IMR-90 (cell line): ENCODE results near the gene PRR12. TPM values are rescaled to one million over a fixed set of nuclear protein-coding genes. Genes with fewer than 3 reads are reported as not detected.

ENCODE experiments used
- ATAC-seq: fragments of 200-7000 bp; cut with Tn5 transposase; 2 replicates; pipeline ENCODE4 v1.9.1; 2020; ENCODE audit warnings: low read depth, mild to moderate bottlenecking, moderate library complexity
- BruUV-seq: library from RNA; stranded (reverse); fragments of 400-500 nt; replicated peaks from 2 replicates; lab custom pipeline; 2021; lab: Mats Ljungman, UMichigan
- CTCF ChIA-PET: fragments of 300-600 bp; formaldehyde crosslinking; extraction: SDS; loops from one replicate; lab custom pipeline; 2021; ENCODE audit warnings: antibody characterized with exemption; lab: Yijun Ruan, JAX
- POLR2A ChIA-PET: fragments of 300-600 bp; sonication (Branson Sonifier 250); formaldehyde crosslinking; loops from one replicate; lab custom pipeline; 2022; ENCODE audit warnings: antibody characterized with exemption; ENCODE audit not compliant: unreplicated experiment; lab: Charles Lee
- DNase-seq: peaks from one replicate; pipeline ENCODE4 v3.0.0; 2013
- H2AFZ ChIP-seq: replicated peaks from 2 replicates; pipeline ENCODE3; 2013; ENCODE audit warnings: low read length, mild to moderate bottlenecking; ENCODE audit not compliant: poor library complexity
- H2AK5ac ChIP-seq: 2 replicates; pipeline ENCODE4 v1.6.1; 2013; ENCODE audit warnings: low read depth, low read length, inconsistent platforms
- H2AK9ac ChIP-seq: replicated peaks from 2 replicates; pipeline ENCODE3; 2013; ENCODE audit warnings: mild to moderate bottlenecking, low read depth, low read length, moderate library complexity; ENCODE audit not compliant: poor library complexity
- H2BK120ac ChIP-seq: 2 replicates; pipeline ENCODE4 v1.6.1; 2013; ENCODE audit warnings: low read depth, low read length, inconsistent platforms
- H2BK15ac ChIP-seq: 3 replicates; pipeline ENCODE4 v1.6.1; 2013; ENCODE audit warnings: low read depth, low read length, inconsistent platforms
- H2BK20ac ChIP-seq: 2 replicates; pipeline ENCODE4 v1.6.1; 2013; ENCODE audit warnings: low read depth, mild to moderate bottlenecking, inconsistent platforms, low read length, moderate library complexity
- H2BK5ac ChIP-seq: 2 replicates; pipeline ENCODE4 v1.6.1; 2013; ENCODE audit warnings: mild to moderate bottlenecking, low read depth, low read length, inconsistent platforms; ENCODE audit not compliant: poor library complexity, severe bottlenecking
- H3K14ac ChIP-seq: replicated peaks from 2 replicates; pipeline ENCODE4 v1.6.1; 2013; ENCODE audit warnings: low read depth, low read length, inconsistent platforms
- H3K18ac ChIP-seq: 2 replicates; pipeline ENCODE4 v1.6.1; 2013; ENCODE audit warnings: low read depth, low read length, control low read depth
- H3K23ac ChIP-seq: 2 replicates; pipeline ENCODE4 v1.6.1; 2013; ENCODE audit warnings: low read depth, low read length, inconsistent platforms
- H3K27ac ChIP-seq: 2 replicates; pipeline ENCODE4 v1.5.1; 2013; ENCODE audit warnings: mild to moderate bottlenecking, control low read depth, low read length; ENCODE audit not compliant: insufficient read depth
- H3K27me3 ChIP-seq: 2 replicates; pipeline ENCODE4 v1.6.1; 2013; ENCODE audit warnings: low read length; ENCODE audit not compliant: control insufficient read depth, insufficient read depth
- H3K36me3 ChIP-seq: 2 replicates; pipeline ENCODE4 v1.6.1; 2013; ENCODE audit warnings: low read length, mixed read lengths; ENCODE audit not compliant: control insufficient read depth, insufficient read depth
- H3K4ac ChIP-seq: 2 replicates; pipeline ENCODE4 v1.6.1; 2013; ENCODE audit warnings: low read depth, low read length, inconsistent platforms
- H3K4me1 ChIP-seq: 2 replicates; pipeline ENCODE4 v1.6.1; 2013; ENCODE audit warnings: low read length, mixed read lengths; ENCODE audit not compliant: control insufficient read depth, insufficient read depth
- H3K4me2 ChIP-seq: 2 replicates; pipeline ENCODE4 v1.6.1; 2013; ENCODE audit warnings: low read depth, mild to moderate bottlenecking, control low read depth, low read length, moderate library complexity
- H3K4me3 ChIP-seq: 2 replicates; pipeline ENCODE4 v1.5.1; 2013; ENCODE audit warnings: low read depth, mild to moderate bottlenecking, control low read depth, low read length, moderate library complexity; ENCODE audit not compliant: insufficient read depth
- H3K56ac ChIP-seq: 2 replicates; pipeline ENCODE4 v1.6.1; 2013; ENCODE audit warnings: low read length, inconsistent platforms; ENCODE audit not compliant: insufficient read depth; ENCODE audit errors: extremely low read depth
- H3K79me1 ChIP-seq, 2 experiments: 2 replicates each; pipeline ENCODE4 v1.6.1; 2013; ENCODE audit warnings: low read length in 2 of 2, inconsistent platforms in 1 of 2, low read depth in 1 of 2
- H3K9ac ChIP-seq: 2 replicates; pipeline ENCODE4 v1.6.1; 2013; ENCODE audit warnings: low read depth, low read length, control low read depth
- H3K9me1 ChIP-seq: 2 replicates; pipeline ENCODE4 v1.6.1; 2013; ENCODE audit warnings: low read length, inconsistent platforms; ENCODE audit not compliant: insufficient read depth
- H3K9me3 ChIP-seq: 2 replicates; pipeline ENCODE4 v1.6.1; 2013; ENCODE audit warnings: low read length; ENCODE audit not compliant: control insufficient read depth, insufficient read depth
- H4K20me1 ChIP-seq: 2 replicates; pipeline ENCODE4 v1.6.1; 2013; ENCODE audit warnings: low read length, inconsistent platforms; ENCODE audit not compliant: insufficient read depth
- H4K5ac ChIP-seq: 2 replicates; pipeline ENCODE4 v1.6.1; 2013; ENCODE audit warnings: mild to moderate bottlenecking, low read depth, low read length, control low read depth
- H4K8ac ChIP-seq, 2 experiments: 2 replicates each; pipeline ENCODE4 v1.6.1; 2013; ENCODE audit warnings: low read depth in 2 of 2, low read length in 2 of 2, control low read depth in 1 of 2, inconsistent platforms in 1 of 2
- H4K91ac ChIP-seq: 2 replicates; pipeline ENCODE4 v1.6.1; 2013; ENCODE audit warnings: low read depth, low read length, inconsistent platforms; ENCODE audit not compliant: insufficient read depth
- BHLHE40 ChIP-seq: fragments of 150-350 bp; IDR thresholded peaks from 2 replicates; pipeline ENCODE4 v1.6.1; 2016; ENCODE audit warnings: mild to moderate bottlenecking, low read depth, low read length
- CEBPB ChIP-seq: IDR thresholded peaks from 2 replicates; pipeline ENCODE4 v1.6.1; 2012; ENCODE audit warnings: low read depth, low read length, improper control_type of control experiment
- CHD1 ChIP-seq: IDR thresholded peaks from 2 replicates; pipeline ENCODE4 v1.6.1; 2012; ENCODE audit warnings: low read depth, low read length, improper control_type of control experiment
- MAFK ChIP-seq: IDR thresholded peaks from 2 replicates; pipeline ENCODE4 v1.6.1; 2012; ENCODE audit warnings: low read depth, low read length, improper control_type of control experiment
- MXI1 ChIP-seq: IDR thresholded peaks from 2 replicates; pipeline ENCODE4 v1.6.1; 2012; ENCODE audit warnings: low read depth, mild to moderate bottlenecking, low read length, moderate library complexity, borderline replicate concordance
- NFE2L2 ChIP-seq: fragments of 150-350 bp; IDR thresholded peaks from 2 replicates; pipeline ENCODE4 v1.6.1; 2016; ENCODE audit warnings: low read depth, mild to moderate bottlenecking, low read length
- POLR2A ChIP-seq: IDR thresholded peaks from 2 replicates; pipeline ENCODE4 v1.6.1; 2012; ENCODE audit warnings: mild to moderate bottlenecking, low read depth, low read length
- RAD21 ChIP-seq: IDR thresholded peaks from 2 replicates; pipeline ENCODE4 v1.6.1; 2012; ENCODE audit warnings: low read length, improper control_type of control experiment
- RCOR1 ChIP-seq: IDR thresholded peaks from 2 replicates; pipeline ENCODE4 v1.6.1; 2012; ENCODE audit warnings: mild to moderate bottlenecking, low read length, improper control_type of control experiment; ENCODE audit not compliant: insufficient replicate concordance
- SMC3 ChIP-seq: fragments of 150-350 bp; IDR thresholded peaks from 2 replicates; pipeline ENCODE4 v1.6.1; 2016; ENCODE audit warnings: low read depth, mild to moderate bottlenecking, antibody characterized with exemption, low read length, moderate library complexity
- WGBS, 2 experiments: methylation state at CpG; one replicate each; pipeline versions ENCODE4 v1.1.5 to v1.1.7; 2013; ENCODE audit warnings: missing lambda C conversion rate in 2 of 2; ENCODE audit not compliant: insufficient read length in 1 of 2; ENCODE audit errors: extremely low coverage in 2 of 2; 5-methylcytosine and 5-hydroxymethylcytosine counted together
- dilution Hi-C: fragments of 300-500 bp; cut with HindIII; formaldehyde crosslinking; loops from one replicate; pipeline ENCODE4 v1.14.3; 2018; ENCODE audit warnings: low sequenced_read_pairs; ENCODE audit not compliant: unreplicated experiment
- in situ Hi-C: fragments of 300-500 bp; cut with MboI; formaldehyde crosslinking; loops from 3 replicates; pipeline ENCODE4 v1.14.3; 2019; ENCODE audit warnings: low sequenced_read_pairs, inconsistent platforms, mixed read lengths
- intact Hi-C: fragments of 100-400 bp; cut with micrococcal nuclease; formaldehyde crosslinking; loops from 2 replicates; pipeline ENCODE4 v1.10.0; 2022
- polyA plus RNA-seq, 3 experiments: library from polyadenylated mRNA; depleted of rRNA; stranded (reverse); fragments of >200 nt; gene quantifications; 2 replicates each; pipeline ENCODE4 v1.2.3, GENCODE V29; 2012; ENCODE audit warnings: low replicate concordance in 1 of 3
- total RNA-seq: library from RNA; depleted of rRNA; stranded (reverse); fragments of >200 nt; gene quantifications from 2 replicates; pipeline ENCODE4 v1.2.3, GENCODE V29; 2012
- TF ChIP-seq, protein P1 (sequence below): fragments of 150-350 bp; IDR thresholded peaks from 2 replicates; pipeline ENCODE4 v1.6.1; 2017; ENCODE audit warnings: mild to moderate bottlenecking, antibody characterized with exemption, low read length, low read depth
- TF ChIP-seq, protein P2 (sequence below): fragments of 150-350 bp; IDR thresholded peaks from 2 replicates; pipeline ENCODE4 v1.6.1; 2016; ENCODE audit warnings: low read depth, mild to moderate bottlenecking, low read length, moderate library complexity, borderline replicate concordance
- TF ChIP-seq, protein P3 (sequence below): conservative IDR thresholded peaks from 2 replicates; pipeline ENCODE4 v1.5.1; 2012; ENCODE audit warnings: mild to moderate bottlenecking, low read depth, low read length, improper control_type of control experiment

PRR12 gene
- total and polyA plus RNA-seq, 2 of the 4 experiments (the other 2 are of a cell fraction): 0.36 to 4.1 TPM

DNA sequence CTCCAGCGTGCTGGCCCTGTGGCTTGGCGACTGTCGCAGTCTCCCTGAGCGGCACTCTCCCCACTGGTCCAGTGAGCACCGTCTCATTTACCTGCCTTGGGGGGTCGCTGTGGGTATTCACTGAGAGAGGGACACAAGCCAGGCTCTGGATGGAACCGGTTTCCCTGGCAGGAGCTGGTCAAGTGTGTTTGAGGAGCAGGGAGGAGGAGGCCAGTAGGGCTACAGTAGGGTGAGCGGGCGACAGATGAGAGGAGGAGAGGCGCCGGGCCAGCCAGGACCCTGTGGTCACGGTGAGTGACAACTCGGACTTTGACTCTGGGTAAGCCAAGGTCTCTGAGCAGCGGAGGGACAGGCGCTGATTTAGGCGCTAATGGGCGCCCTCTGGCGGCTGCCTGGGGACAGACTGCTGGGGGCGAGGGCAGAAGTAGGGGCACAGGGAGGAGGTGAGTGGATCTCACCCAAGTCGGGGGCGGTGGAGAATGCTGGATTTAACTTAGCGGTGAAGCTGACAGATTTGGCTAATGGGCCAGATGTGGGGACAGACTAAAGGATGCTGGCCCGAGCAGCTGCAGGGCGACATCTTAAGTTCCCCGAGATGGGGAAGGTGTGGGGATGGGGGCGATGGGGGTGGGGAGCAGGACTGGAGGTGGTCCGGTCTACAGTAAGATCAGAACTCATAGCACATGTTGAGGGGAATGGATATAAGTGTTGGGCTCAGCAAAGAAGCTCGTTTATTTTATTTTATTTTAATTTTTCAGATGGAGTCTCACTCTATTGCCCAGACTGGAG is 81.3 kb downstream of the PRR12 start:
- ChIA-PET CTCF (interaction anchor here (0.5 to 1.3 kb wide), 4 partner anchors 9 to 121 kb away, joined by 3 to 4 read pairs (median 3); no protein-coding TSS in a partner anchor), POLR2A (no interaction called here)
- Histone ChIP-seq H3K23ac (0 out of 2 replicates have a peak overlapping the region, but pooled peaks have one; percentile 84), H3K56ac (no peak overlapping the region), H3K27ac (no peak overlapping the region), H3K4me1 (peaks cover 2% of the 10 kb centered on the region), H4K5ac (no peak overlapping the region), H3K4ac (peak overlapping the region; percentile 47; the same call in 1 of the 2 replicates), H3K9ac (peak overlapping the region; percentile 22; the same call in 1 of the 2 replicates), H3K79me1 (peaks cover 1 to 29% of the 10 kb centered on the region in 2 experiments; a peak in 2 of 4 replicates), H3K4me2 (peak overlapping the region; percentile 54; the same call in 1 of the 2 replicates), H3K9me1 (no peaks in the 10 kb centered on the region), H4K8ac (peak overlapping the region in 1 of 2 experiments; percentile 94; a peak in 2 of 4 replicates), H4K91ac (0 out of 2 replicates have a peak overlapping the region, but pooled peaks have one; percentile 29), H3K36me3 (peaks cover 3% of the 10 kb centered on the region; the same call in 1 of the 2 replicates), H2AK9ac (peak overlapping the region; percentile 93), H3K4me3 (no peak overlapping the region), H4K20me1 (no peaks in the 10 kb centered on the region; the same call in 1 of the 2 replicates), H3K27me3 (no peaks in the 10 kb centered on the region), H3K14ac (no peak overlapping the region), H3K18ac (no peak overlapping the region), H2BK20ac (no peak overlapping the region), H2BK5ac (no peak overlapping the region), H2AK5ac (no peak overlapping the region), H2BK15ac (no peak overlapping the region), H2BK120ac (no peak overlapping the region), H3K9me3 (no peaks in the 10 kb centered on the region), H2AFZ (peak overlapping the region; percentile 93)
- intact Hi-C loops: loop anchor here (1.0 kb wide), 1 partner anchor 169 kb away; no protein-coding TSS in a partner anchor
- DNase-seq: peak; percentile 61
- in situ Hi-C loops: no loop called here
- BruUV-seq: no TSS peak
- dilution Hi-C loops: no loop called here
- WGBS, 2 experiments: 6% methylated on average over 9 of the region's 28 CpGs; no CpG with 5 or more reads in 1 of the 2 experiments
- ATAC-seq: peak; percentile 8; the same call in 1 of the 2 replicates
- TF ChIP-seq MXI1 (no peak), POLR2A (no peak), RAD21 (peak; percentile 58), SMC3 (peak; percentile 67), CHD1 (no peak), BHLHE40 (no peak), NFE2L2 (no peak), MAFK (no peak), RCOR1 (no peak), CEBPB (no peak)
- TF ChIP-seq, protein P1, sequence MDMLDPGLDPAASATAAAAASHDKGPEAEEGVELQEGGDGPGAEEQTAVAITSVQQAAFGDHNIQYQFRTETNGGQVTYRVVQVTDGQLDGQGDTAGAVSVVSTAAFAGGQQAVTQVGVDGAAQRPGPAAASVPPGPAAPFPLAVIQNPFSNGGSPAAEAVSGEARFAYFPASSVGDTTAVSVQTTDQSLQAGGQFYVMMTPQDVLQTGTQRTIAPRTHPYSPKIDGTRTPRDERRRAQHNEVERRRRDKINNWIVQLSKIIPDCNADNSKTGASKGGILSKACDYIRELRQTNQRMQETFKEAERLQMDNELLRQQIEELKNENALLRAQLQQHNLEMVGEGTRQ: no peak
- TF ChIP-seq, protein P2, sequence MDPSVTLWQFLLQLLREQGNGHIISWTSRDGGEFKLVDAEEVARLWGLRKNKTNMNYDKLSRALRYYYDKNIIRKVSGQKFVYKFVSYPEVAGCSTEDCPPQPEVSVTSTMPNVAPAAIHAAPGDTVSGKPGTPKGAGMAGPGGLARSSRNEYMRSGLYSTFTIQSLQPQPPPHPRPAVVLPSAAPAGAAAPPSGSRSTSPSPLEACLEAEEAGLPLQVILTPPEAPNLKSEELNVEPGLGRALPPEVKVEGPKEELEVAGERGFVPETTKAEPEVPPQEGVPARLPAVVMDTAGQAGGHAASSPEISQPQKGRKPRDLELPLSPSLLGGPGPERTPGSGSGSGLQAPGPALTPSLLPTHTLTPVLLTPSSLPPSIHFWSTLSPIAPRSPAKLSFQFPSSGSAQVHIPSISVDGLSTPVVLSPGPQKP: no peak
- TF ChIP-seq, protein P3, sequence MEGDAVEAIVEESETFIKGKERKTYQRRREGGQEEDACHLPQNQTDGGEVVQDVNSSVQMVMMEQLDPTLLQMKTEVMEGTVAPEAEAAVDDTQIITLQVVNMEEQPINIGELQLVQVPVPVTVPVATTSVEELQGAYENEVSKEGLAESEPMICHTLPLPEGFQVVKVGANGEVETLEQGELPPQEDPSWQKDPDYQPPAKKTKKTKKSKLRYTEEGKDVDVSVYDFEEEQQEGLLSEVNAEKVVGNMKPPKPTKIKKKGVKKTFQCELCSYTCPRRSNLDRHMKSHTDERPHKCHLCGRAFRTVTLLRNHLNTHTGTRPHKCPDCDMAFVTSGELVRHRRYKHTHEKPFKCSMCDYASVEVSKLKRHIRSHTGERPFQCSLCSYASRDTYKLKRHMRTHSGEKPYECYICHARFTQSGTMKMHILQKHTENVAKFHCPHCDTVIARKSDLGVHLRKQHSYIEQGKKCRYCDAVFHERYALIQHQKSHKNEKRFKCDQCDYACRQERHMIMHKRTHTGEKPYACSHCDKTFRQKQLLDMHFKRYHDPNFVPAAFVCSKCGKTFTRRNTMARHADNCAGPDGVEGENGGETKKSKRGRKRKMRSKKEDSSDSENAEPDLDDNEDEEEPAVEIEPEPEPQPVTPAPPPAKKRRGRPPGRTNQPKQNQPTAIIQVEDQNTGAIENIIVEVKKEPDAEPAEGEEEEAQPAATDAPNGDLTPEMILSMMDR: peak; percentile 82
